ENCODE data around the gene SHMT1.
"Not testable (repeated sequence)": the region's sequence is repeated elsewhere in the genome, so short reads cannot be mapped to it uniquely, and the experiment has no call there.

SHMT1 gene

DNA sequence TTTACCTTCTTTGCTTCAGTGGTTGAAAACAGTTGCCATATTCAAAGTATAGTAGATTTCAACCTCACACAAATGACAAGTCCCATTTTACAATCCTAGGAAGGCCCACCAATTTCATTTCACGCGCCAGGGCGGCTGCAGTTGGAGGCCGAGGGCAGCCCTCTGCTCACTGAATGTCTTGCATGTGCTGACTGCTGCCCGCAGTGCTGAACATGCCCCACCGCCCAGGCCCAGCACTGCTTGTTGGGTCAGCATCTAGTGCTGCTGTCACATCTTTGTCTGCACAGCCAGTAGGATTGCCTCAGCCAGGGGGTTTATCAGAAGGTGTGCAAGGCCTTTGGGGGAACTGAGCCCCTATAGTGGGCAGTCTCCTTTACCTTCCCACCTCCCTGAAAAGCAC, 36.8 kb downstream of the SHMT1 start:
- no peak for DNase-seq

DNA sequence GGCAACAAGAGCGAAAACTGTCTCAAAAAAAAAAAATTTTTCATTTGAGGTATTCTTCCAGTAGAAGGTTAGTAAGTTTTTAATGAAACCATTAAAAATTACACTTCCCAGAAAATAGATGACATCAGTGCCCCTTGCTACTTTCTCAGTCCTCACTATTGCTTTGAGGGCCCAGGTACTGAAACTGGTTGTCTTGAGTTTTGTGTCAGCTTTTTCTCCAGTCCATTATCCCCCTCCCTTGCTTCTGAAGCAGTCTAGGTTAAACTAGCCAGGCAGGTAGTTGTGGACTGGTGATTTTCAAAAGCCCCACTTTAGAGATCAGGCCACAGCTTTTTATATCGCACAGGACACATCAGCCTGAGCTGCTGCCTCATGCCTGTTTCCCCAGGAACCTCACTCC, 37.3 kb downstream of the SHMT1 start:
- no peak for DNase-seq

DNA sequence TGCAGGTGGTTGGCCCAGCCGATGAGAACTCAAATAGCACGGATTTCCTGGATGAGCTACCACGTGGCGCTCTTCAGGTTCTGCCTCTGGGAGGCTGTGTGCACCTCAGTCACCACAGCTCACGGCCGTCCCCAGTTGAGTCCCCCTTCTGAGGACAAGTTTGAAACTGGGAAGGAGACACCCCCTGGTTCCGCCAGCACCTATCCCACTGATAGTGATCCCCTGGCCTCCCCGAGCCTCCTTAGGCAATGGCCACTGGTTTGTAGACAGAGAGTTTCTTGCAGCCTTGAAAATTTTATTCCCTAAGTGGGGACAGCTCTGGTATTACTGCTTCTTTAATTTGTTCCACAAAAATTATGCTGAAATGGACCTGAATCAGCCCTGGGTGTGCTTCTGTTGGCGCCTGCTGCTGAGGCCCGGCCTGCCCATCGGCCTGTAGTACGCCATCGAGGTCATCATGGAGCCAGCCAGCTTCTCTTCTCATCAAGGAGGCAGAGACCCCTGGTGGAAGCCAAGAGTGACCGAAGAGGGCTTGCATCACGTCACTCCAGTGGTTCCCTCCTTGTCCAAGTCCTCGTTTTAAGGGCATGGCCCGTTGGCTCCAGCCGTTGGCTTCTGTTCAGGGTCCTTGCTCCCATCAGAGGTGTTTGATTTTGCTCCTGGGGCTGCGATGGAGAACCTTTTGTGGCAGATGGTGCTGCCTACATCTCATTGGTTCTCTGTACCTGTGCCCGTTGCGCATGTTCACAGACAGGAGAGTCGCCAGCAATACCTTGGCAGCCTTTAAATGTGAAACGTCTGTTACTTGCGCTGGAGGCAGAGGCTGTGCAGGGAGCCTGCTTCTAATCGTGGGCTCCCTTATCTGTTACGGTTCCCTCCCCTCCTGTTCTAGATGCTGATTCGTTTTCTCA, 39.0 kb downstream of the SHMT1 start:
- no peak for DNase-seq

DNA sequence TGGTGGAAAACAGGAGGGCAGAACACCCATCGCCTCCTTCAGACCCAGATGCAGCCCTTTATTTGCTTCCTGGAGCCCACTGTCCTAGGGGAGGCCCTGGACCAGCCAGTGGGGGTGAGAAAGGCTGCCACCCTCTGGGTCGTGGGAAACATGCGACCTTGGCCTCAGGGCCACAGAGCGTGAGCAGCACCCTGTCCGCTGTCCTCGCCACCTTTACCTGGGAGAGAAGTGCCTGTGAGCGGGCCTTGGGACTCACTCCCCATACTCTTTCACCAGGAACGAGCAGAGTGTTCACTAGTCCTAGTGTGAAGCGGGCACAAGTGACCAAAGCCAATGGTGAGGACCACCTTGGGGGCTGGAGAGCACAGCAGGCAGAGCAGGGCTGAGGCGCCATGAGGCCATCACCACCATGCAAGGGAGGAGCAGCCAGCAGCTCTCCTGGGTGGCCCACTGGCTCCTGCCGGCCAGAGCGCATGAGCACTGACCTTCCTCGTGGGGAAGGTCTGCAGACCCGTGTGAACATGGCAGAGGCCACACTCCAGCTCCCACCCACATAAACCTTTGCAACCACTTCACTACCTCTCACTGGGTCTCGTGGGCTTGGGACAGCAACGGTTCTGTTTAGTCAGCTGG, 39.7 kb downstream of the SHMT1 start:
- no peak for DNase-seq

DNA sequence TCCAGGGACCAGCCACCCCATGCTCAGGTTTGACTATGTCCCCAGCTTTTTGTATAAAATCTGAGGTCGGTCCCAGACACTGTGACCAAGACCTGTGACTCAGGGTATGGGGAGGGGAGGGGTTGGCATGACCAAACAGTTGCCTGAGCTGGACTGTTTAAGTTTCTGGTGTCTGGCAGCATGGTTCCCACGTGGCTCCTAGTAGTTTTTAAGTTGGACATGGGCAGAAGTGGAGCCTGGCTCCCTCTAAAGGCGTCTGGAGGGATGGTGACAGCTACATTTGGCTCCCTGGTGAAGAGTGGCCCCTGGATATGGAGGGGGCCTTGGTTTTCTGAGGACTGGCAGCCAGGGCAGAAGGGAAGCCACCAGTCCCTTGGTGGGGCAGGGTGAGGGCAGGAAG, 40.3 kb downstream of the SHMT1 start:
- no peak for DNase-seq

DNA sequence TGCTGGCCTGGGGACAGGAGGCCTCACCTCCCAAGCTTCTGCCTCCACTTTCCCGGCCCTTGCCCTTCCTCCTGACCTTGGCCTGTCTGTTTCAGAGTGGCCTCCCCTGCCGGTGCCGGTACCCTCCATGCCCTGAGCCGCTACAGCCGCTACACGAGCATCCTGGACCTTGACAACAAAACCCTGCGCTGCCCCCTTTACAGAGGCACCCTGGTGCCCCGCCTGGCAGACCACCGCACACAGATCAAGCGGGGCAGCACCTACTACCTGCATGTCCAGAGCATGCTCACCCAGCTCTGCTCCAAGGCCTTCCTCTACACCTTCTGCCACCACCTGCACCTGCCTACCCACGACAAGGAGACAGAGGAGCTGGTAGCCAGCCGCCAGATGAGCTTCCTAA, 40.8 kb downstream of the SHMT1 start:
- no peak for DNase-seq

DNA sequence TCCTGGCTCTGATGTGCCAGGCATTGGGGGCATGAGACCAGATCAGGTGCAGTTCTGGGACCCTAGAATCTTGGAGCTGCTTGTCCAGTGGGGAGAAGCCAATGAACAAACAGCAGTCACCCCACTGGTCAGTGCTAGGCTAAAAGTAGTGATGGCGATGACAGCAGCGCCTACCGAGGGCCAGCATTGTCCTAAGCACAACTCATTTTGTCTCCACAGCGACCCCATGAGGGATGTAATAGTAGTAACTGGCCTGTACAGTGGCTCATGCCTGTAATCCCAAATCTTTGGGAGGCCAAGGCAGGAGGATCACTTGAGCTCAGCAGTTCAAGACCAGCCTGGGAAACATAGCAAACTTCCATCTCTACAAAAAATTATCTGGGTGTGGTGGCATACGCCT, 42.0 kb downstream of the SHMT1 start:
- DNase-seq = no peak

DNA sequence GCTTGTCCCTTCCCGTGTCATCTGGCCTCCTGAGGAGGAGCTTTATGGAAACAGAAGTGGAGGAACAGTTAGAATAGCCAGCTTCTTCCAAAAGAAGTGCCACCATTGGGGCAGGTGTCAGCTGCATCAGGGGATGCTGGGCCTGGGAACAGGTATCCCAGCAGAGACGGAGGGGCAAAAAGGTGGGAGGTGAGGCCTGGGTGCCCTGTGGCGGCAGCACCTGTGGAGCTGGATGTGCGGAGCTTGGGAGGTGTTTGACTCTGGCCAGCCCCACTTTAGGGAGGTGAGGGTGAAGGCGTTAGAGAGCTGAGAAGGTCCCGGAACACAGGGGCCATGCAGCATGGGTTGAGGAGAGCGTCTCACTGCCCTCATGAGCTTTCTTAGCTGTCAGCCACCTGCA, 43.0 kb downstream of the SHMT1 start:
- no peak for DNase-seq

DNA sequence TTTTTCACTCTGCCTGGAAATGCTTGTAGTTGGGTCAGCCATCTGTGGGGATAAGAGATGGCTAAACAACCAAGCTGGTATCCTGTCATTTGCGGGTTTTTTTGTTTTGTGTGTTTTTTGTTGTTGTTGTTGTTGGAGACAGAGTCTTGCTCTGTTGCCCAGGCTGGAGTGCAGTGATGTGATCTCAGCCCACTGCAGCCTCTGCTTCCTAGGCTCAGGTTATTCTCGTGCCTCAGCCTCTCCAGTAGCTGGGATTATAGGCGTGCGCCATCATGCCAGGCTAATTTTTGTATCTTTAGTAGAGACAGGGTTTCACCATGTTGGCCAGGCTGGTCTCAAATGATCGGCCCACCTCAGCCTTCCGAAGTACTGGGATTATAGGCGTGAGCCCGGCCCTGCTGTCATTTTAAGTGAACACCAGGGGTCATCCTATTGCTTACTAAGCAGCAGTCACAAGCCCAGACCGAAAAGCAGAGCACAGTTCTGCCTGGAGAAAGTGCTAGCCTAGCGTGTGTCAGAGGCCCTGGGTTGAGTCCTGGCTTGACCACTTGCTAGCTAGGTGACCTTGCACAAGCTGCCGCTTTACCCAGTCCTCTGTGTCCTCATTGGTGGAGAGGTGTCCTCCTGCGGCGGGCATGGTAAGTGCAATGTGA, 43.6 kb downstream of the SHMT1 start:
- DNase-seq = peak in 16 of 56 donors; percentile 3 to 33 (median 12)

DNA sequence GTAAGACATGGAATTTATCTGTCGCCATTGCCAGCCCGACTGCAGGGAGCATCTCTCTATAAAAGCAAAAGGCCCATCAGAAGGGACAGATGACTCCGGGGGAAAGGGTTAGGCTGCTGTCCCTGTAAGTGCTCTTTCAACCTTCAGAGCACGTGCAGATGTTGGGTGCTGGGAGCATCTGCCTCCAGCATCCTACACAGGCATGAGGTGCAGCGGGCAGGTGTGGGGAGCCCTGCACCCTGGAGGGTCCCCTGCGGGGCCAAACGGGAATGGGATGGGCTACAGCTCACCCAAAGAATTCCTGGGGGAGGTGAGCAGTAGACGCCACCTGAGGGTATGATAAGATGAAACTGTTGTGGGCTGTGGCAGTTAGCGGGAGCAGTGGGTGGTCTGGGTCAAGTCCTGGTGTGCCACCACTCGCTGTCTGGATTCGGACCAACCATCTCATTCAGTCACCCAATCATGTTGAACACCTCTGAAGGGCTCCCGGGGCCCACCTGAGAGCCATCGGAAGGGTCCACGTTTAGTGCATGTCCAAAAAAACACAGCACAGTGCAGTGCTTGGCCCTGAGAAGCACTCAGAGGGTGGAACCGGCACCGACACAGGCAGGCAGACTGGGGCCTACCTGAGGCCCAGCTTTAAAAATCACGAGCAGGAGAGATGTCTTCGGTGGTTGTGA, 44.4 kb downstream of the SHMT1 start:
- DNase-seq = no peak

DNA sequence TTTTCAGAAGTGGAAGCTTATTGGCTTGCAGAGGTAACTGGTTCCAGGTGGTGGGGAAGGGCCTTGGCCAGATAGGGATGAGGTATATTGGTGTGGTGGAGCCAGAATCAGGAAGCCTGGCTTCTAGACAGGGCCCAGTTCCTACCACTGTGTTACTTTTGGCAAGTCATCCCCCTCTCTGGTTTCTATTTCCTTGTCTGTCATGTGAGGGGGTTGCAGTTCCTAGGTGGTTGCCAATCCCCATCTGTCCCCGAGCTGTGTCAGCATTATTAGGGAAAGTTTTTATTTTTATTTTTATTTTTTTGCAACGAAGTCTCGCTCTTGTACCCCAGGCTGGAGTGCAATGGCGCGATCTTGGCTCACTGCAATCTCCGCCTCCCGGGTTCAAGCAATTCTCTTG, 45.2 kb downstream of the SHMT1 start:
- no peak for DNase-seq

DNA sequence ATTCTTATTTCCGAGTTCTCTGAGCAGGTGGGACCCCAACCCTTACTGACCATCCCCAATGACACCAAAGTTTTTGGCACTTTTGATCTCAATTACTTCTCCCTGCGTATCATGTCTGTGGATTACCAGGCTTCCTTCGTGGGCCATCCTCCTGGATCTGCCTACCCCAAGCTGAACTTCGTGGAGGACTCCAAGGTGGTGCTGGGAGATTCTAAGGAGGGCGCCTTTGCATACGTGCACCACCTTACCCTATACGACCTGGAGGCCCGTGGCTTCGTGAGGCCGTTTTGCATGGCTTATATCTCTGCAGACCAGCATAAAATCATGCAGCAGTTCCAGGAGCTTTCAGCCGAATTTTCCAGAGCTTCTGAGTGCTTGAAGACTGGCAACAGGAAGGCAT, 47.4 kb downstream of the SHMT1 start:
- DNase-seq = no peak

DNA sequence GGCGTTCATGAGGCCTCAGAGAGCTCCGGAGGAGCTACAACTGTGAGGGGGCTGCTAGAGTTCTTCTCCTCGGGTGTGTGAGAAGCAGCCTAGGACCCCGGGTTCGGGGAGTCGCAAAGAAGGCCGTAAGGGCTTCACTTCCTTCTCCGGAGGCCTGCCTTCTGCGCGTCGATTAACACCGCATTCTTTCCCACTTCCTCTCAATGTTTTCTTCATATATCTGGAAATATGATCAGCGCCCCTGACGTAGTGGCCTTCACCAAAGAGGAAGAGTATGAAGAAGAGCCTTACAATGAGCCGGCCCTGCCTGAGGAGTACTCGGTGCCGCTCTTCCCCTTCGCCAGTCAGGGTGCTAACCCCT, 47.8 kb downstream of the SHMT1 start:
- peak in 1 of 56 donors; percentile 47 for DNase-seq

DNA sequence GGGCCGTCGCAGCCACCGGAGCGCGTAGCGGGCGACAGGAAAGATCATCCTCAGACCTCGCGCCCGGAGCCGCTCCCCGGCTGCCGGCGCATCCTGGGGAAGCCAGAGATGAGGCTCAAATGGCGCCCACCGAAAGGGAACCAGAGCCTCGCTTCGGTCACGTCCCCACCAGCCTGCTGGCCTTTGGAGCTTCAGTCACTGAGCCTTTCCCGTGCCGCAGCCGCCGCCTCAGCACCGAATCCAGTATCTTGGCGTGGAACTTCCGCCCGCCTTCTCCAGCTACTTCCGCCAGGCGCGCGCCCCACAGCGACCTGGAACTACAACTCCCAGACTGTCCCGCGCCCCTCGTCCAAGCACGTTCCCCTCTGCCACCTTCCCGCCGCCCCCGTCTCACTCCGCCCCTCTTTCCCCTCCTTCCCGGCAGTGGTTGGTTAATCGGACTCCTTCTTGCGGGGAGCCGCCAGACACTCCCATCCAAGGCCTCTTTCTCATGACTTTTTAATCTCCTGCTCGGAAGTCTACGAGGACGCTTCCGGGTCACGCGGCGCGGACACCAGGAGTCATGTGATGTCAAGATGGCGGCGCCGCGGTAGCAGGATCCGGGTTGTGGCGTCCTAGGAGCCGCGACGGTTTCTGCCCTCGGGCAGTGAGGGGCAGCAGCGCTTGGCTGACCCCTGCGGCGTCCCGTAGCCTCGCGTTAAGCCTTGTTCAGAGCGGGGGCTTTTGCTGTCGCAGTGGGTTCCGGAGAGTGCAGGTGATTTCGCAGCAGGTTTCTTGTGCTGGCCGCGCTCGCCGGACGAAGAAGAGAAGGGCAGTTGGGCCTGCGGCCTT, 48.4 kb downstream of the SHMT1 start, which contains the start of the genes SMCR8 and TOP3A:
TSS of gene SMCR8 (plus strand) at position 563 of the 831 bp plus-strand sequence. CDS start 497 bp downstream, outside the sequence.
TSS of gene TOP3A (minus strand) at position 264 of the 831 bp plus-strand sequence. CDS start at position 48, 216 bp downstream.
- DNase-seq = peak; percentile 84 to 100 (median 96)

DNA sequence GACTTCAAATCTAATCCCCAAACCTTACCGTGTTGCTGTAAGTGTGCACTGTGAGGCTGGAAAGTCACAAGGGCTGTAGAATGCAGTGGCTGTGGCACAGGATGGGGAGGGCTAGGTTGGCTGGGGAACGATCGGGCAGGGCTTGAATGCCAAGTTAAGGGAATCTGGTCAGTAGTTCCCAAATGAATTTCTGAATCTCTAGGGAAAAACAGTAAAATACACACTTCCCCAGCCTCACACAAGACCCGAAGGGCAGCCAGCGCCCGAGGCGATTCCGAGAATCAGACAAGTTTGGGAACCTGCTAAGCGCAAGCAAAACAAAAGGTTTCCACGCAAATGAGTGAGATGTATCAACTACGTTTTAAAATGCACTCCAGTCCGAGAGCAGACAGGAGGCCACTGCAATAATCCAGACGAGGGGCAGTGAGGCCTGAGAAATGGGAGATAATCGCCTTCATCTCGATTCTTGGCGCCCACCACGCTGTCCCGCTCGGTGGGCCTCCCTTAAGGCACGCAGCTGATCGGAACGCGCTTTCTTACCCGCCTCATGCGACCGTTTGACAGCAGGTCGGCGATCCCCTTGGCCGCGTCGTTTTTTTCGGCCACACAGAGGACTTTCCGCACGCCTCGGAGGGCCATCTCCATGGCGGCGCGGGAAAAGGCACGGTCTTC, 49.2 kb downstream of the SHMT1 start:
- peak in 4 of 56 donors; percentile 25 to 56 (median 36) for DNase-seq

DNA sequence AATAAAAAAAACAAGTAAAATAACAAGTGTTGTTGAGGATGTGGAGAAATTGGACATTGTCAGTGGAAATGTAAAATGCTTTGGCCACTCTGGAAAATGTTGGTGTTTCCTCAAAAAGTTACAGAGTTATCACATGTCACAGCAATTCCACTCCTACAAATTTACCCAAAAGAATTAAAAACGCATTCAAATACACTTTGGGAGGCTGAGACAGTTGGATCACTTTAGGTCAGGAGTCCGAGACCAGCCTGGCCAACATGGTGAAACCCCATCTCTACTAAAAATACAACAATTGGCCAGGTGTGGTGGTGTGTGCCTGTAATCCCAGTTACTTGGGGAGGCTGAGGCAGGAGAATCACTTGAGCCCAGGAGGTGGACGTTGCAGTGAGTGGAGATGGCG, 54.1 kb downstream of the SHMT1 start:
- DNase-seq = no peak

DNA sequence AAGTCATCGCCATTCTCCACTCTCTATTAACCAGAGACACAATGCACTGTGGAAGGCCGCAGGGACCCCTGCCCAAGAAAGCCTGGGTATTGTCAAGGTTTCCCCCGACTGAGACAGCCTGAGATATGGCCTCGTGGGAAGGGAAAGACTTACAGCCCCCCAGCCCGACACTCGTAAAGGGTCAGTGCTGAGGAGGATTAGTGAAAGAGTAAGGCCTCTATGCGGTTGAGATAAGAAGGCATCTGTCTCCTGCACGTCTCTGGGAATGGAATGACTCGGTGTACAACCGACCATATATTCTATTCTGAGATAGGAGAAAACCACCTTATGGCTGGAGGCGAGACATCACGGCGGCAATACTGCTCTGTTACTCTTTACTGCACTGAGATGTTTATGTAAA, 60.1 kb downstream of the SHMT1 start:
- not testable (repeated sequence) for DNase-seq

DNA sequence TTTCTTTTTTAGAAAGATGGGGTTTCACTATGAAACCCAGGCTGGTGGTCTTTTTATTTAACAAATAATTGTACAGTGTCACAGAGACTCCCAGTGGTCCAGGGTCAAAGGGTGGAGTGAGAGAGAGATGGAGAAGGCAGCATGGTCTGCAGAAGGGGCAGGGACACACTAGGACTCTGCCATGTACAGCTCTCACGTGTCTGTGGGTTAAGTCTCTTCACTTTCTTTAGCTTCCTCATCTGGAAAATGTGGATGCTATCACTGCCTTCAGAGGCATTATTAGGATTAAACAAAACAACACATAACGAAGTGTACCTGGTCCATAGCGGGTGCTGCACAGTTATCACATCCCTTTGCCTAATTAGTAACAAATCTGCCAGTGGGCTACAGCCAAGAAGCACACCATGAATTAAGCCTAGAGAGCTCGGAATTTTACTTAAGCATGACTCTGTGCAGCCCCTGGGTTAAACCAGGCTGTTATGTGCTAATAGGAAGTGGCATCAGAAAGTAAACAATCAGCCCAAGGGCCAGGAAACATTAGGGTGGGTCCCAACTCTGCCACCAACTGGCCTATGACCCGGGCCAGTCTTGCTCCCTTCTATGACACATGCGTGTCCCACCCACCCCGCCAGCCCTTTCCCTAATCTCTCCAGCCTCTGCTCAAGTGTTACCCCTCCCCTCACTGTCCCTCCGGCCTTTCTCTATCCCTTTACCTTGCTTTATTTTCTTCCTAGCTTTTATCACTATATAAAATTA, 62.4 kb downstream of the SHMT1 start:
- DNase-seq = no peak

DNA sequence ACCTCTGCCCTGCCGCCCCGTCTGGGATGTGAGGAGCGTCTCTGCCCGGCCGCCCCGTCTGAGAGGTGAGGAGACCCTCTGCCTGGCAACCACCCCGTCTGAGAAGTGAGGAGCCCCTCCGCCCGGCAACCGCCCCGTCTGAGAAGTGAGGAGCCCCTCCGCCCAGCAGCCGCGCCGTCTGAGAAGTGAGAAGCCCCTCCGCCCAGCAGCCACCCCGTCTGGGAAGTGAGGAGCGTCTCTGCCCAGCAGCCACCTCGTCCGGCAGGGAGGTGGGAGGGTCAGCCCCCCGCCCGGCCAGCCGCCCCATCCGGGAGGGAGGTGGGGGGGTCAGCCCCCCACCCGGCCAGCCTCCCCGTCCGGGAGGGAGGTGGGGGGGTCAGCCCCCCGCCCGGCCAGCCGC, 65.3 kb downstream of the SHMT1 start:
- DNase-seq = not testable (repeated sequence)
